GM12878 (cell line): ENCODE measurements around the gene BEAN1. TPM values are rescaled to one million over a fixed set of nuclear protein-coding genes. Genes with fewer than 3 reads are reported as not detected.

Experiments used
- ATAC-seq: fragments of 200-7000 bp; cut with Tn5 transposase; 3 replicates; pipeline ENCODE4 v1.9.1; 2020; ENCODE audit warnings: mild to moderate bottlenecking, moderate library complexity
- BruUV-seq: library from RNA; stranded (reverse); fragments of 400-500 nt; replicated peaks from 2 replicates; lab custom pipeline; 2021; lab: Mats Ljungman, UMichigan
- CTCF ChIA-PET: fragments of 300-600 bp; sonication (Branson Sonifier 250); formaldehyde crosslinking; extraction: SDS; loops from one replicate; lab custom pipeline; 2021; ENCODE audit warnings: inconsistent platforms; lab: Yijun Ruan, JAX
- POLR2A ChIA-PET: fragments of 350-600 bp; formaldehyde crosslinking; extraction: SDS; loops from one replicate; lab custom pipeline; 2021; ENCODE audit warnings: inconsistent platforms; lab: Charles Lee
- RAD21 ChIA-PET: fragments of 300-600 bp; sonication (Branson Sonifier 250); formaldehyde crosslinking; loops from one replicate; lab custom pipeline; 2023; ENCODE audit warnings: antibody characterized with exemption; ENCODE audit not compliant: unreplicated experiment; lab: Charles Lee
- SMC1A ChIA-PET: fragments of 300-600 bp; sonication (Branson Sonifier 250); formaldehyde crosslinking; loops from one replicate; lab custom pipeline; 2023; ENCODE audit not compliant: unreplicated experiment, uncharacterized antibody; lab: Charles Lee
- DNase-seq: peaks from one replicate; pipeline ENCODE4 v3.0.0-alpha.2; 2011; ENCODE audit warnings: low read depth, low spot score
- FAIRE-seq: peaks from 3 replicates; lab custom pipeline; 2011; peaks lifted over from hg19 to GRCh38; lab: Jason Lieb, UNC
- H2AFZ ChIP-seq: 2 replicates; pipeline ENCODE4 v1.6.0; 2011; ENCODE audit warnings: low read depth, low read length, control low read depth; ENCODE audit not compliant: control insufficient read depth
- H3K27ac ChIP-seq: 2 replicates; pipeline ENCODE4 v1.5.1; 2011; ENCODE audit warnings: control low read depth; ENCODE audit not compliant: control insufficient read depth, insufficient read depth
- H3K27me3 ChIP-seq, 2 experiments: replicated peaks in 1 of 2; 2 replicates each; pipeline versions ENCODE4 v1.6.0 to v1.6.1; 2011; ENCODE audit warnings: low read length in 1 of 2; ENCODE audit not compliant: control insufficient read depth in 2 of 2, insufficient read depth in 2 of 2
- H3K36me3 ChIP-seq, 2 experiments: 2 replicates each; pipeline ENCODE4 v1.5.1; 2011; ENCODE audit warnings: low read length in 1 of 2; ENCODE audit not compliant: control insufficient read depth in 2 of 2, insufficient read depth in 2 of 2
- H3K4me1 ChIP-seq: 2 replicates; pipeline ENCODE4 v1.6.1; 2011; ENCODE audit warnings: mild to moderate bottlenecking, low read length, moderate library complexity, mixed read lengths; ENCODE audit not compliant: control insufficient read depth, insufficient read depth
- H3K4me2 ChIP-seq: 2 replicates; pipeline ENCODE4 v1.6.0; 2011; ENCODE audit warnings: control low read depth; ENCODE audit not compliant: control insufficient read depth, insufficient read depth
- H3K4me3 ChIP-seq: fragments of 200-600 bp; sonication (generic); 2 replicates; pipeline ENCODE4 v1.5.1; 2016
- H3K79me2 ChIP-seq: 2 replicates; pipeline ENCODE4 v1.6.0; 2011; ENCODE audit warnings: low read length; ENCODE audit not compliant: control insufficient read depth, insufficient read depth
- H3K9ac ChIP-seq: 2 replicates; pipeline ENCODE4 v1.8.0; 2011; ENCODE audit warnings: low read length, control low read depth, mixed read lengths; ENCODE audit not compliant: control insufficient read depth, insufficient read depth
- H3K9me3 ChIP-seq: replicated peaks from 3 replicates; pipeline ENCODE4 v1.5.1; 2011; ENCODE audit warnings: mild to moderate bottlenecking, low read length; ENCODE audit not compliant: control insufficient read depth, insufficient read depth
- H4K20me1 ChIP-seq: 2 replicates; pipeline ENCODE4 v1.6.0; 2011; ENCODE audit not compliant: control insufficient read depth, insufficient read depth
- BRCA1 ChIP-seq: IDR thresholded peaks from 2 replicates; pipeline ENCODE4 v1.6.1; 2011; ENCODE audit warnings: low read depth, low read length, improper control_type of control experiment
- EP300 ChIP-seq, 2 experiments: fragments of 150-350 bp in 1 of 2; IDR thresholded peaks; 2 replicates each; pipeline ENCODE4 v1.6.1; 2011 to 2012; ENCODE audit warnings: low read depth in 2 of 2, low read length in 2 of 2, borderline replicate concordance in 1 of 2, improper control_type of control experiment in 1 of 2, inconsistent platforms in 1 of 2; ENCODE audit not compliant: control insufficient read depth in 1 of 2
- HCFC1 ChIP-seq: fragments of 150-350 bp; IDR thresholded peaks from 2 replicates; pipeline ENCODE4 v1.6.1; 2014; ENCODE audit warnings: low read length
- HDAC2 ChIP-seq: fragments of 200-600 bp; sonication (generic); IDR thresholded peaks from 2 replicates; pipeline ENCODE4 v1.6.1; 2017
- NBN ChIP-seq: fragments of 450-650 bp; IDR thresholded peaks from 2 replicates; pipeline ENCODE4 v1.6.1; 2016
- POU2F2 ChIP-seq: IDR thresholded peaks from 3 replicates; pipeline ENCODE4 v1.6.1; 2011; ENCODE audit warnings: low read depth, mild to moderate bottlenecking, low read length, borderline replicate concordance
- SRF ChIP-seq, 2 experiments: IDR thresholded peaks; 2 replicates each; pipeline ENCODE4 v1.6.1; 2011; ENCODE audit warnings: low read depth in 2 of 2, low read length in 2 of 2, mild to moderate bottlenecking in 1 of 2, moderate library complexity in 1 of 2
- TCF7 ChIP-seq: IDR thresholded peaks from 2 replicates; pipeline ENCODE4 v1.6.1; 2014; ENCODE audit warnings: antibody characterized with exemption, borderline replicate concordance
- ZZZ3 ChIP-seq: IDR thresholded peaks from 2 replicates; pipeline ENCODE4 v1.6.1; 2011; ENCODE audit warnings: low read depth; ENCODE audit not compliant: control insufficient read depth, insufficient read length
- WGBS: methylation state at CpG from one replicate; pipeline ENCODE4 v1.1.6; 2016; ENCODE audit warnings: low lambda C conversion rate; ENCODE audit not compliant: insufficient replicate concordance, insufficient coverage; ENCODE audit errors: missing lambda C conversion rate; 5-methylcytosine and 5-hydroxymethylcytosine counted together
- in situ Hi-C: fragments of 300-500 bp; cut with MboI; formaldehyde crosslinking; loops from 9 replicates; pipeline ENCODE4 v1.14.3; 2018; ENCODE audit warnings: mixed read lengths
- intact Hi-C: fragments of 100-400 bp; cut with micrococcal nuclease; formaldehyde crosslinking; loops from one replicate; pipeline ENCODE4 v1.14.2; 2022; ENCODE audit not compliant: unreplicated experiment
- polyA plus RNA-seq, 11 experiments: library from polyadenylated mRNA; depleted of rRNA in 4 of 11; unstranded in 6 of 11; stranded (reverse) in 5 of 11; fragments of >200 nt; fragmentation: Nextera tagmentation in 4 of 11; fragmentation: Illumina TruSeq in 1 of 11; extraction: Ambion mirVana in 4 of 11; extraction: Trizol in 1 of 11; gene quantifications; 1 replicate in 1 of 11; 2 replicates in 10 of 11; pipeline versions ENCODE4 v1.2.1 to v1.2.3, GENCODE V29; 2011 to 2016; ENCODE audit warnings: inconsistent platforms in 2 of 11, missing spikeins in 2 of 11, low read depth in 1 of 11
- total RNA-seq, 4 experiments: library from RNA; depleted of rRNA in 3 of 4; stranded (reverse); fragments of >200 nt in 3 of 4; fragmentation: Illumina TruSeq in 1 of 4; extraction: Trizol in 1 of 4; gene quantifications; 2 replicates each; pipeline versions ENCODE4 v1.2.1 to v1.2.3, GENCODE V29; 2013 to 2021
- TF ChIP-seq, protein P1 (sequence below): IDR thresholded peaks from 2 replicates; pipeline ENCODE4 v1.6.1; 2011; ENCODE audit warnings: low read depth, mild to moderate bottlenecking, low read length, moderate library complexity, borderline replicate concordance; ENCODE audit errors: extremely low read depth
- TF ChIP-seq, protein P2 (sequence below): fragments of 450-650 bp; IDR thresholded peaks from 2 replicates; pipeline ENCODE4 v1.6.1; 2017; ENCODE audit warnings: mild to moderate bottlenecking, moderate library complexity
- TF ChIP-seq, protein P3 (sequence below): IDR thresholded peaks from 2 replicates; pipeline ENCODE4 v1.6.1; 2012; ENCODE audit warnings: mild to moderate bottlenecking, low read depth, low read length

Gene BEAN1
- total and polyA plus RNA-seq, 10 of the 15 experiments (the other 5 are each of a cell fraction or from before 2014, with no cell fraction given), result not detected

DNA sequence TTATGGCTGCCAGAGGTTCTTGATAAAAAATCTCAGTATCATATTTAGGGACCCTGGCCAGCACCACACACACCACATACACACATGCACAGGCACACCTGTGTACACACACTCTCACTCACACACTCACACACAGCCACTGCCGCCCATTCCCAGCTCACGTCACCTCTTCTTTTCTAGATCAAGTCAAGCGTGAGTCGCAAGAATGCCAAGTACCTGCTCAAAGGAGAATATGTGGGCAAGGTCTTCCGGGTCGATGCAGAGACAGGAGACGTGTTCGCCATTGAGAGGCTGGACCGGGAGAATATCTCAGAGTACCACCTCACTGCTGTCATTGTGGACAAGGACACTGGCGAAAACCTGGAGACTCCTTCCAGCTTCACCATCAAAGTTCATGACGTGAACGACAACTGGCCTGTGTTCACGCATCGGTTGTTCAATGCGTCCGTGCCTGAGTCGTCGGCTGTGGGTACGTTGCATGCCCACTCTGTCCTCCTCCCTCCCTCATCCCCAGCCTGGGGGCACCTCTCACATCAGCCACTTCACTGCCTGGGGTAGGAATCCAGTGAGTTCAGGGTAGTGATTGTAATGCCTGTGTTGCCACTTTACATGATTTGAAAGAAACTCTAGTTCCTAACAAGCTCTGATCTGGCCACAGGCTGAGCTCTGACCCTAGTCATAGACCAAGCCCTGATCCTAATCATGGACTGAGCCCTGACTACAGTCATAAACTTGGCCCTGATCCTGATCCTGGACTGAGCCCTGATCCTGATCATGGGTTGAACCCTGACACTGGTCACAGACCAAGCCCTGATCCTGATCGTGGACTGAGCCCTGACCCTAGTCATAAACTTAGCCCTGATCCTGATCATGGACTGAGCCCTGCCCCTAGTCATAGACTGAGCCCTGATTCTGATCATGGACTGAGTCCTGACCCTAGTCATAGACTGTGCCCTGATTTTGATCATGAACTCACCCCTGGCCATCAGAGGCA lies 40.2 kb upstream of the BEAN1 start:
- Histone ChIP-seq H3K9ac (no peak overlapping the region), H3K4me2 (no peak overlapping the region), H3K79me2 (no peaks in the 10 kb centered on the region), H3K27ac (no peak overlapping the region), H3K36me3 (no peaks in the 10 kb centered on the region), H3K4me3 (no peak overlapping the region), H2AFZ (no peak overlapping the region), H3K27me3 (no peaks in the 10 kb centered on the region; a peak in 1 of 4 replicates), H4K20me1 (no peaks in the 10 kb centered on the region), H3K4me1 (no peaks in the 10 kb centered on the region), H3K9me3 (no peaks in the 10 kb centered on the region)
- FAIRE-seq, result no peak
- DNase-seq, result no peak
- in situ Hi-C loops, result no loop called here
- intact Hi-C loops, result no loop called here
- SMC1A ChIA-PET, result no interaction called here
- no TSS peak for BruUV-seq
- no peak for TF ChIP-seq SRF (IDR thresholded peaks at IDR 0.05; ENCODE audit: low read depth in 2 of 2, low read length in 2 of 2)
- TF ChIP-seq HCFC1, result no peak
- TF ChIP-seq POU2F2, result no peak
- no peak for TF ChIP-seq NBN
- TF ChIP-seq, protein P1, sequence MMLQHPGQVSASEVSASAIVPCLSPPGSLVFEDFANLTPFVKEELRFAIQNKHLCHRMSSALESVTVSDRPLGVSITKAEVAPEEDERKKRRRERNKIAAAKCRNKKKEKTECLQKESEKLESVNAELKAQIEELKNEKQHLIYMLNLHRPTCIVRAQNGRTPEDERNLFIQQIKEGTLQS, result no peak
- no peak for TF ChIP-seq TCF7
- TF ChIP-seq BRCA1, result no peak
- TF ChIP-seq, protein P2, sequence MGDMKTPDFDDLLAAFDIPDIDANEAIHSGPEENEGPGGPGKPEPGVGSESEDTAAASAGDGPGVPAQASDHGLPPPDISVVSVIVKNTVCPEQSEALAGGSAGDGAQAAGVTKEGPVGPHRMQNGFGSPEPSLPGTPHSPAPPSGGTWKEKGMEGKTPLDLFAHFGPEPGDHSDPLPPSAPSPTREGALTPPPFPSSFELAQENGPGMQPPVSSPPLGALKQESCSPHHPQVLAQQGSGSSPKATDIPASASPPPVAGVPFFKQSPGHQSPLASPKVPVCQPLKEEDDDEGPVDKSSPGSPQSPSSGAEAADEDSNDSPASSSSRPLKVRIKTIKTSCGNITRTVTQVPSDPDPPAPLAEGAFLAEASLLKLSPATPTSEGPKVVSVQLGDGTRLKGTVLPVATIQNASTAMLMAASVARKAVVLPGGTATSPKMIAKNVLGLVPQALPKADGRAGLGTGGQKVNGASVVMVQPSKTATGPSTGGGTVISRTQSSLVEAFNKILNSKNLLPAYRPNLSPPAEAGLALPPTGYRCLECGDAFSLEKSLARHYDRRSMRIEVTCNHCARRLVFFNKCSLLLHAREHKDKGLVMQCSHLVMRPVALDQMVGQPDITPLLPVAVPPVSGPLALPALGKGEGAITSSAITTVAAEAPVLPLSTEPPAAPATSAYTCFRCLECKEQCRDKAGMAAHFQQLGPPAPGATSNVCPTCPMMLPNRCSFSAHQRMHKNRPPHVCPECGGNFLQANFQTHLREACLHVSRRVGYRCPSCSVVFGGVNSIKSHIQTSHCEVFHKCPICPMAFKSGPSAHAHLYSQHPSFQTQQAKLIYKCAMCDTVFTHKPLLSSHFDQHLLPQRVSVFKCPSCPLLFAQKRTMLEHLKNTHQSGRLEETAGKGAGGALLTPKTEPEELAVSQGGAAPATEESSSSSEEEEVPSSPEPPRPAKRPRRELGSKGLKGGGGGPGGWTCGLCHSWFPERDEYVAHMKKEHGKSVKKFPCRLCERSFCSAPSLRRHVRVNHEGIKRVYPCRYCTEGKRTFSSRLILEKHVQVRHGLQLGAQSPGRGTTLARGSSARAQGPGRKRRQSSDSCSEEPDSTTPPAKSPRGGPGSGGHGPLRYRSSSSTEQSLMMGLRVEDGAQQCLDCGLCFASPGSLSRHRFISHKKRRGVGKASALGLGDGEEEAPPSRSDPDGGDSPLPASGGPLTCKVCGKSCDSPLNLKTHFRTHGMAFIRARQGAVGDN, result no peak
- no peak for TF ChIP-seq ZZZ3
- TF ChIP-seq, protein P3, sequence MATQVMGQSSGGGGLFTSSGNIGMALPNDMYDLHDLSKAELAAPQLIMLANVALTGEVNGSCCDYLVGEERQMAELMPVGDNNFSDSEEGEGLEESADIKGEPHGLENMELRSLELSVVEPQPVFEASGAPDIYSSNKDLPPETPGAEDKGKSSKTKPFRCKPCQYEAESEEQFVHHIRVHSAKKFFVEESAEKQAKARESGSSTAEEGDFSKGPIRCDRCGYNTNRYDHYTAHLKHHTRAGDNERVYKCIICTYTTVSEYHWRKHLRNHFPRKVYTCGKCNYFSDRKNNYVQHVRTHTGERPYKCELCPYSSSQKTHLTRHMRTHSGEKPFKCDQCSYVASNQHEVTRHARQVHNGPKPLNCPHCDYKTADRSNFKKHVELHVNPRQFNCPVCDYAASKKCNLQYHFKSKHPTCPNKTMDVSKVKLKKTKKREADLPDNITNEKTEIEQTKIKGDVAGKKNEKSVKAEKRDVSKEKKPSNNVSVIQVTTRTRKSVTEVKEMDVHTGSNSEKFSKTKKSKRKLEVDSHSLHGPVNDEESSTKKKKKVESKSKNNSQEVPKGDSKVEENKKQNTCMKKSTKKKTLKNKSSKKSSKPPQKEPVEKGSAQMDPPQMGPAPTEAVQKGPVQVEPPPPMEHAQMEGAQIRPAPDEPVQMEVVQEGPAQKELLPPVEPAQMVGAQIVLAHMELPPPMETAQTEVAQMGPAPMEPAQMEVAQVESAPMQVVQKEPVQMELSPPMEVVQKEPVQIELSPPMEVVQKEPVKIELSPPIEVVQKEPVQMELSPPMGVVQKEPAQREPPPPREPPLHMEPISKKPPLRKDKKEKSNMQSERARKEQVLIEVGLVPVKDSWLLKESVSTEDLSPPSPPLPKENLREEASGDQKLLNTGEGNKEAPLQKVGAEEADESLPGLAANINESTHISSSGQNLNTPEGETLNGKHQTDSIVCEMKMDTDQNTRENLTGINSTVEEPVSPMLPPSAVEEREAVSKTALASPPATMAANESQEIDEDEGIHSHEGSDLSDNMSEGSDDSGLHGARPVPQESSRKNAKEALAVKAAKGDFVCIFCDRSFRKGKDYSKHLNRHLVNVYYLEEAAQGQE, result no peak
- TF ChIP-seq HDAC2, result no peak
- TF ChIP-seq EP300 (IDR thresholded peaks at IDR 0.05; ENCODE audit: borderline replicate concordance in 1 of 2, control insufficient read depth in 1 of 2, low read depth in 2 of 2, low read length in 2 of 2), result no peak
- 60% methylated on average over 20 of the region's 20 CpGs for WGBS
- RAD21 ChIA-PET, result no interaction called here
- CTCF ChIA-PET, result no interaction called here
- ATAC-seq, result no peak
- POLR2A ChIA-PET, result no interaction called here
